ENCODE measurements around the gene TMEM161A. TPM values are rescaled to one million over a fixed set of nuclear protein-coding genes. Genes with fewer than 3 reads are reported as not detected.
A peak's percentile ranks its signal among the peaks of the same experiment; 100 is the strongest.

TMEM161A gene
- total and polyA plus RNA-seq, 2 of the 13 experiments (the other 11 are each of a cell fraction or from before 2014, with no cell fraction given) = 25.9 to 31.4 TPM

GRCh38 chr19:19120308-19121231 is 17.7 kb downstream of the TMEM161A start:
- ATAC-seq (peak; percentile 47), FAIRE-seq (no peak), DNase-seq (ENCODE audit: low spot score) (peak; percentile 35)
- no TSS peak for BruUV-seq (replicated peaks)
- Histone ChIP-seq H3K4me1 (ENCODE audit: insufficient read depth, low read length) (peaks cover 4% of the 10 kb centered on the region; the same call in 1 of the 2 replicates), H3K27ac (ENCODE audit: extremely low read length, insufficient read depth, low read length) (no peak overlapping the region), H3K27me3 (ENCODE audit: control insufficient read depth in 1 of 2, insufficient read depth in 2 of 2, low read length in 2 of 2) (no peaks in the 10 kb centered on the region), H3K36me3 (replicated peaks in 1 of 2; ENCODE audit: control insufficient read depth in 1 of 2, insufficient read depth in 2 of 2, low read length in 2 of 2) (no peaks in the 10 kb centered on the region; a peak in 2 of 5 replicates), H4K20me1 (ENCODE audit: insufficient read depth, low read length) (no peaks in the 10 kb centered on the region), H2AFZ (ENCODE audit: low read length) (no peak overlapping the region), H3K4me3 (replicated peaks in 1 of 3; ENCODE audit: insufficient read depth in 1 of 3, low read depth in 2 of 3, low read length in 3 of 3) (no peak overlapping the region), H3K4me2 (ENCODE audit: low read depth, low read length) (no peak overlapping the region), H3K9ac (ENCODE audit: insufficient read depth, low read depth, low read length) (no peak overlapping the region), H3K9me3 (ENCODE audit: low read length) (no peaks in the 10 kb centered on the region), H3K79me2 (ENCODE audit: insufficient read depth, low read length) (no peaks in the 10 kb centered on the region)
- intact Hi-C loops (cut with micrococcal nuclease; ENCODE audit: unreplicated experiment) (no loop called here), in situ Hi-C loops (cut with HindIII; ENCODE audit: extremely low pct_ligation_motif_present, low pct_unique_long_range_greater_than_20kb) (no loop called here)
- 95% methylated on average over 35 of the region's 39 CpGs for WGBS (ENCODE audit: low lambda C conversion rate)
- TF ChIP-seq GABPA (IDR thresholded peaks at IDR 0.05; ENCODE audit: low read depth, low read length) = no peak
- TF ChIP-seq GABPA (CRISPR knock-in tag; IDR thresholded peaks at IDR 0.05; ENCODE audit: low read depth) = peak; percentile 15; the same call in 1 of the 2 replicates
- TF ChIP-seq ZNF576 (CRISPR knock-in tag; IDR thresholded peaks at IDR 0.05) = no peak
- no peak for TF ChIP-seq ARID3A (IDR thresholded peaks at IDR 0.05; ENCODE audit: low read depth, low read length)
- ChIA-PET CTCF (ENCODE audit: low intra/inter-chr PET ratio, low total read pairs) (no interaction called here), POLR2A (no interaction called here)
